Thyroid gland (tissue), 4 donors: Measurements from ENCODE around the gene KANSL1. TPM values are rescaled to one million over a fixed set of nuclear protein-coding genes. Genes with fewer than 3 reads are reported as not detected.

ENCODE experiments used
- DNase-seq, 2 donors: peaks; one replicate each; pipeline ENCODE4 v3.0.0-alpha.2; 2019
- H3K27ac ChIP-seq, 3 donors: fragments of 200-600 bp; sonication (generic); 1 replicate in 2 of 3; 2 replicates in 1 of 3; pipeline ENCODE4 v1.5.1; 2016 to 2019; ENCODE audit warnings: mild to moderate bottlenecking in 1 of 3, moderate library complexity in 1 of 3
- H3K27me3 ChIP-seq: fragments of 200-600 bp; sonication (generic); one replicate; pipeline ENCODE4 v1.5.1; 2019
- H3K36me3 ChIP-seq, 2 donors: fragments of 200-600 bp; sonication (generic); one replicate each; pipeline ENCODE4 v1.5.1; 2016 to 2019
- H3K4me1 ChIP-seq, 2 donors: fragments of 200-600 bp; sonication (generic); one replicate each; pipeline ENCODE4 v1.5.1; 2017 to 2019
- H3K4me3 ChIP-seq, 3 donors: fragments of 200-600 bp; sonication (generic); replicated peaks in 1 of 3; 1 replicate in 2 of 3; 2 replicates in 1 of 3; pipeline ENCODE4 v1.5.1; 2016; ENCODE audit warnings: mild to moderate bottlenecking in 1 of 3
- H3K9me3 ChIP-seq: fragments of 200-600 bp; sonication (generic); one replicate; pipeline ENCODE4 v1.5.1; 2017
- CTCF ChIP-seq, 6 experiments: fragments of 200-600 bp in 3 of 6; fragments of 450-650 bp in 3 of 6; sonication (generic) in 3 of 6; IDR thresholded peaks; one replicate each; pipeline ENCODE4 v1.5.1; 2016 to 2019; ENCODE audit warnings: antibody characterized with exemption in 6 of 6, mild to moderate bottlenecking in 2 of 6, inconsistent platforms in 1 of 6, moderate library complexity in 1 of 6
- POLR2A ChIP-seq, 2 donors: fragments of 450-650 bp; IDR thresholded peaks; one replicate each; pipeline ENCODE4 v1.6.1; 2017; ENCODE audit warnings: antibody characterized with exemption in 2 of 2, mild to moderate bottlenecking in 2 of 2, moderate library complexity in 1 of 2
- WGBS, 2 donors: methylation state at CpG; one replicate each; pipeline ENCODE4 v1.1.5; 2017; 5-methylcytosine and 5-hydroxymethylcytosine counted together
- intact Hi-C: fragments of 100-400 bp; cut with DNase I; formaldehyde crosslinking; loops from one replicate; pipeline ENCODE4 v1.15.1; 2023
- total RNA-seq, 4 donors: library from RNA; depleted of rRNA; stranded (reverse); fragments of >200 nt; gene quantifications; one replicate each; pipeline ENCODE4 v1.2.3, GENCODE V29; 2016

KANSL1 gene
- total RNA-seq, 4 donors from 2014 or later = 90.7 to 209 (median 124) TPM

- Histone ChIP-seq H3K4me3 (no peak overlapping the region), H3K27ac (no peak overlapping the region), H3K4me1 (peaks cover 64 to 75% of the 10 kb centered on the region in 2 donors), H3K36me3 (no peaks in the 10 kb centered on the region), H3K27me3 (no peaks in the 10 kb centered on the region), H3K9me3 (no peaks in the 10 kb centered on the region)
- no peak for TF ChIP-seq CTCF (IDR thresholded peaks at IDR 0.05)
- no peak for TF ChIP-seq POLR2A (IDR thresholded peaks at IDR 0.05)
- no peak for DNase-seq
- intact Hi-C loops = no loop called here
- 84 to 87% methylated on average over 2 of the region's 2 CpGs for WGBS, 2 donors
Observed at GRCh38 chr17:46152423-46152822, 40.8 kb downstream of the KANSL1 start.

GRCh38 chr17:46151762-46152161, 41.5 kb downstream of the KANSL1 start:
- H3K4me3 ChIP-seq = no peak overlapping the region
- intact Hi-C loops = no loop called here
- H3K36me3 ChIP-seq = no peaks in the 10 kb centered on the region
- no peak for TF ChIP-seq POLR2A (IDR thresholded peaks at IDR 0.05)
- no peaks in the 10 kb centered on the region for H3K9me3 ChIP-seq
- H3K27me3 ChIP-seq = no peaks in the 10 kb centered on the region
- no peak for DNase-seq
- no peak overlapping the region for H3K27ac ChIP-seq
- H3K4me1 ChIP-seq = peaks cover 59 to 68% of the 10 kb centered on the region in 2 donors

GRCh38 chr17:46150216-46150963, 42.8 kb downstream of the KANSL1 start:
- Histone ChIP-seq H3K4me1 (peaks cover 46 to 64% of the 10 kb centered on the region in 2 donors), H3K9me3 (no peaks in the 10 kb centered on the region), H3K36me3 (no peaks in the 10 kb centered on the region), H3K4me3 (no peak overlapping the region), H3K27me3 (no peaks in the 10 kb centered on the region), H3K27ac (no peak overlapping the region)
- TF ChIP-seq POLR2A (IDR thresholded peaks at IDR 0.05) (no peak), CTCF (IDR thresholded peaks at IDR 0.05) (no peak)
- no peak for DNase-seq
- 66 to 70% methylated on average over 2 of the region's 2 CpGs for WGBS, 2 donors
- intact Hi-C loops = no loop called here

- intact Hi-C loops = no loop called here
- no peaks in the 10 kb centered on the region for H3K36me3 ChIP-seq
- 78 to 79% methylated on average over 4 of the region's 4 CpGs for WGBS, 2 donors
- TF ChIP-seq POLR2A (IDR thresholded peaks at IDR 0.05) (no peak), CTCF (IDR thresholded peaks at IDR 0.05) (no peak)
- H3K27me3 ChIP-seq = no peaks in the 10 kb centered on the region
- no peaks in the 10 kb centered on the region for H3K9me3 ChIP-seq
- peaks cover 49 to 60% of the 10 kb centered on the region in 2 donors for H3K4me1 ChIP-seq
- no peak for DNase-seq
- H3K4me3 ChIP-seq = no peak overlapping the region
- no peak overlapping the region for H3K27ac ChIP-seq
Observed at GRCh38 chr17:46148247-46148646, 45.0 kb downstream of the KANSL1 start.

- H3K27ac ChIP-seq = no peak overlapping the region
Observed at GRCh38 chr17:46147296-46147695, 45.9 kb downstream of the KANSL1 start.

More at GRCh38 chr17:46147296-46147695, 45.9 kb downstream of the KANSL1 start:
- no peaks in the 10 kb centered on the region for H3K36me3 ChIP-seq
- TF ChIP-seq CTCF (IDR thresholded peaks at IDR 0.05) = no peak
- TF ChIP-seq POLR2A (IDR thresholded peaks at IDR 0.05) = no peak
- H3K27me3 ChIP-seq = no peaks in the 10 kb centered on the region
- DNase-seq = no peak
- H3K4me1 ChIP-seq = peaks cover 46 to 60% of the 10 kb centered on the region in 2 donors
- no peaks in the 10 kb centered on the region for H3K9me3 ChIP-seq
- H3K4me3 ChIP-seq = no peak overlapping the region
- intact Hi-C loops = no loop called here
- WGBS, 2 donors = 90 to 94% methylated on average over 4 of the region's 4 CpGs
